Hematopoietic multipotent progenitor cell treated with erythropoietin and hydrocortisone succinate and interleukin-3 and kit ligand, for 4 days (in vitro differentiated cells): ENCODE results near the gene ANKS3.

ENCODE experiments used
- DNase-seq: peaks from one replicate; pipeline ENCODE4 v3.0.0-alpha.2; 2015

The ANKS3 gene

DNA sequence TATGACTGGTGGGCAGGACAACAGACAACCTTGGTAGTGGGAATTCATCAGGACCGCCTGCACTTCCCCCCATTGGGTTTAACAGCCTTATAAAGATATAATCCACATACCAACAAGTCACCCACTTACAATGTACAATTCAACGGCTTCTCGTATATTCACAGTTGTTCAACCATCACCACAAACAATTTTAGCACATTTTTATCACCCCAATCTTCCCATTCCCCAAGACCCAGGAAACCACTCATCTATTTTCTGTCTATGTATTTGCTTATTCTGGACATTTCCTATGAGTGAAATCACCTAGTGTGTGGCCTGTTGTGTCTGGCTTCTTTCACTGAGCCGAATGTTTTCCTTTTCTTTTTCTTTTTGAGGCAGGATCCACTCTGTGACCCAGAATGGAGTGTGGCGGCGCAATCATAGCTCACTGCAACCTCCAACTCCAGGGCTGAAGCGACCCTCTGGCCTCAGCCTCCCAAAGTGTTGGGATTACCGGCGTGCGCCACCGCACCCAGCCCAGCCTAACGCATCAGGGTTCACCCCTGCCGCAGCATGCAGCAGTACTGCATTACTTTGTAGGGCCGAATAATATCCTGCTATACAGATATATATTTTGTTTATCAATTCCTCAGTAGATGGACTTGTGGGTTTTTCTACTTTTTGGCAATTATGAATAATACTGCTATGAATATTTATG, 10.9 kb downstream of the ANKS3 start:
- DNase-seq, result no peak

- DNase-seq, result no peak
Observed at GRCh38 chr16:4718466-4718865, 15.6 kb downstream of the ANKS3 start.

DNA sequence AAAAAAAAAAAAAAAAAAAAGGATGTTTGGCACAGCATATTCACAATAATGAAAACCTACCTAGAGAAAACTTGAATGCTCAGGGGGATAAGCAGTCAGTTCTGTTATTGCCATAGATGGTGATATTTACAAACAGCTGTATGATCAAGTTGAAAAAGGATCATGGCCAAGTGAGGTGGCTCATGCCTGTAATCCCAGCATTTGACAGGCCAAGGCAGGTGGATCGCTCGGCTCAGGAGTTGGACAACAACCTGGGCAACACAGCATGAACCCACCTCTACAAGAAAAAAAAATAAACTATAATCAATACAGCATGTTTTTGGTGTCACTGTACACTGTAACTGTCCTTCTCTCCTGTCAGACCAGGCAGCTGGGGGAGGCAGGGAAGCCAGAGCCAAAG, 19.1 kb downstream of the ANKS3 start:
- DNase-seq, result no peak

DNA sequence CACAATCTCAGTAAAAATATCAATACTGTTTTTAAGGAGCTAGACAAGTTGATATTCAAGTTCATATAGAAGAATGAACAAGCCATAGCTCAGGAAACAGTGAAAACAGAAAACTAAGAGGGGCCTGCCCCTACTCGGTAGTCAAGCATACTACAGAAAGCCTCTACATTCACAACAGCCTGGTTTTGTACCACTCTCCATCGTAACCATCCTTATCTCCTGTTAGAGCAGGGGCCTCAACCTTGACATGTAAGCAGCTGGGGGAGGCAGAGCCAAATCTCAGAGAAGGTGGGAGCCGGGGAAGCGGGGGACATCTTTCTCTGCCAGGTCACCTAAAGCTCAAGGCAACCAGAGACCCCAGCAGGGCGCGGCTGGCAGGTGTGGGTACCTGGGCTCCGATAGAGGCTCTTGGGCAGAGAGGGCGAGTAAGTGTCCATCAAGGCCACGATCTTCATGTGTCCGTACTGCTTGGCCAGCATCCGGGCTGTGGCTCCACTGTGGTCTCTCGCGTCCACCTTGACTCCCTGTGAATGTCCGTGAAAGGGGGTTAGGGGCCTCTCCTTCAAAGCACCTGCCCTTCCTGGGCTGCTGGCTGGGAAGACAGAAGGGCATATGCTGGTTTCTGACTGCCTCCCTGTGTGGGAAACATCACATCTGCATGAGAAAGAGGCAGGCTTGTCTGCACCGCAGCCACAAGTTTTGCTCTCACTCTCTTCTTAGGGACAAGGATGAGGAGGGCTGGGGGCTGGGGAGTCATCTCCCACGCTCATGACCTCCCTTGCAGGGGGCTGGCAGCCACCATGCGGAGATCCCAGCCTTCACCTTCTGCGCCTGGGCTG, 20.2 kb downstream of the ANKS3 start:
- DNase-seq, result no peak

GRCh38 chr16:4709481-4709880, 24.6 kb downstream of the ANKS3 start:
- DNase-seq, result no peak

DNA sequence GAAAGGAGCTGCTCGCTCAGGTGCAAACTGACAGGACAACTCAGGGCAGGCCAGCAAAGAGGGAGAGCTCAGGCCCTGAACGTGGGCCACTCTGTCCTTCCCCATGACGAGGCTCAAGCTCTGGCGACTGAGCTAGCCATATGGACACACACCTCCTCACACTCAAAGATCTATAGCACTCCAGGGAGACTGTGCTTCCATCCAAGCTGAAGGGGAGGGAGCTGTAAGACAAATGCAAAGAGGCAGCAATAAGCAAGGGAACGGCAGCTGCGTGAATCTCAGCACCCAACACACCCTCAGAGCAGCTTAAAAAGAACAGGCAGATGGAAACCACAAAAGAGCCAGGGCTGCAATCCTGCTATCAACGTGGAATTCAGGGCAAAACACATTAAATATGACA, 27.2 kb downstream of the ANKS3 start:
- no peak for DNase-seq

GRCh38 chr16:4704913-4705312, 29.2 kb downstream of the ANKS3 start:
- DNase-seq, result no peak

DNA sequence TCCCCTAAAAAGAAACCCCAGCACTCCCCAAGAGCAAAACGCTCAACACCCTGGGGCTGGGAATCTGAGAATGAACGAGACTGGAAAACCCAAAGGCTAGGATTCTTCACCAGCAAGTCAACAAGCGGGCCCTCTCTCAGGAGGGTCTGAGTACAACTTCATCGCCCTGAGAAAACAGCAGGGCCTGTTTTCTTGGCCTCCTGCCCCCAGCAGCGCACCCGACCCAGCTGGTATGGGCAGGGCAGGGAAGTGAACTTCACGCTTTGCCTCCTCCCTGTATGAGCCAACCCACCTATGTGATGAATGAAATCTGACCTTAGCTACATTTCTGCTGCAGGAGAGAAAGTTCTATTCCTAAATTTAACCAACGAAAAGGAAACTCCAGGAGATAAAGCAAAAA, 29.6 kb downstream of the ANKS3 start:
- no peak for DNase-seq

DNA sequence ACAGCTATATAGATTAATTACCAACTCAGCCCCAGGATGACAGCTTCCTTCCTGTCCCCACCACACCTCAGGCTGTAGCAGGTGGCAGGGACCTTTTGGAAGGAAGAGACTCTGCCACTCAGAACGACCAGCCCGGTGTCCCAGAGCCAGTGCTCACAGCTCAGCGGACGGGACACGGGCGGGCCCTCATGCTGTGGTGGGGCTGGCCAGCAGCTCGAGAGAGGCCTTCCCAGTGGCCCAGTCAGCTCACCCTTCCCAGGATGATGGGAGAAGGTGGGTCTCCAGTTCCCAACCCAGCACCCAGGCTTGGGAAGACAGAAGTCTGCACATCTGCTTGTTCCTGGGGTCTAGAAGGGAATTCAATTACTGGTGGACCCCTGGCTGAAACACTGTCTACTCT, 30.2 kb downstream of the ANKS3 start:
- no peak for DNase-seq

DNA sequence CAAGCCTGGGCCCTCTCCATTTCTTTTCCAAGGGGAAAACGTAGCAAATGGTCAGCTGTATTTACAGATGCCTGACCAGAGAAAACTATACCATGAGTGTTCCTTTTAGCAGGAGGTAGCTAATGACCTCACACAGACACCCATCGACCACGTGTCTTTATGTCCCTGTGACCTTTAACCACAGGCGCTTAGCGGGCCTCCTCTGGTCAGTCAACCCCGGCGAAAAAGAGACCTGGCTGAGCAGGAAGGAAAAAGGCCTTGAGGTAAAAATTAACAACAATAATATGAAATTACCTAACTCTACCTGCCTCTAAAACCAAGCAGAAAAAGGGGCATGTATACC, 31.6 kb downstream of the ANKS3 start:
- DNase-seq, result no peak

GRCh38 chr16:4701791-4702465, 32.1 kb downstream of the ANKS3 start:
- DNase-seq, result no peak

GRCh38 chr16:4700997-4701743, 32.9 kb downstream of the ANKS3 start:
- DNase-seq, result no peak

GRCh38 chr16:4700380-4700996, 33.6 kb downstream of the ANKS3 start:
- DNase-seq, result no peak

DNA sequence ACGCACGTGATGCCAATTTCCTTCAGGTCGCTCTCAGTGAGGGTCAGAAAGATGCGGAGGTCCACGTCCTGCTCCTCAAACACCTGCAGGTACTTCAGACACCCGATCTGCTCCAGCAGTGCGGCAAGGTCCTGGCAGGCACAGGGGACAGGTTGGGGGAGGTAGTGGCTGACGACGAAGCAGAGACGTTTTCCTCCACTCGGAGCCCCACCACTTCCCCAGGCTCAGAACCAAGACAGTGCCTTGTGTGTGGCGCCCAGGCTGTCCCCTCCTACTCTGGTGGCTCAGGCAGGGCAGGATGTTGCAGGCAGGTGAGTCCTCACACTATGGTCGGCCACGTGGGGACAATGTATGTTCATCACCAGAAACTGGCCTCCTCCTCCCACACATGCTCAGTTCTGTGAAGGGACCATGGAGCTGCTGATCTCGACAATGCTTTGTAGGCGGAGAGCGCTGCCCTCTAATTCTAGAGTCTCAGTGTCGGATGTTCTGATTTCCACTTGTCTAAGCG, 35.0 kb downstream of the ANKS3 start:
- DNase-seq, result no peak

DNA sequence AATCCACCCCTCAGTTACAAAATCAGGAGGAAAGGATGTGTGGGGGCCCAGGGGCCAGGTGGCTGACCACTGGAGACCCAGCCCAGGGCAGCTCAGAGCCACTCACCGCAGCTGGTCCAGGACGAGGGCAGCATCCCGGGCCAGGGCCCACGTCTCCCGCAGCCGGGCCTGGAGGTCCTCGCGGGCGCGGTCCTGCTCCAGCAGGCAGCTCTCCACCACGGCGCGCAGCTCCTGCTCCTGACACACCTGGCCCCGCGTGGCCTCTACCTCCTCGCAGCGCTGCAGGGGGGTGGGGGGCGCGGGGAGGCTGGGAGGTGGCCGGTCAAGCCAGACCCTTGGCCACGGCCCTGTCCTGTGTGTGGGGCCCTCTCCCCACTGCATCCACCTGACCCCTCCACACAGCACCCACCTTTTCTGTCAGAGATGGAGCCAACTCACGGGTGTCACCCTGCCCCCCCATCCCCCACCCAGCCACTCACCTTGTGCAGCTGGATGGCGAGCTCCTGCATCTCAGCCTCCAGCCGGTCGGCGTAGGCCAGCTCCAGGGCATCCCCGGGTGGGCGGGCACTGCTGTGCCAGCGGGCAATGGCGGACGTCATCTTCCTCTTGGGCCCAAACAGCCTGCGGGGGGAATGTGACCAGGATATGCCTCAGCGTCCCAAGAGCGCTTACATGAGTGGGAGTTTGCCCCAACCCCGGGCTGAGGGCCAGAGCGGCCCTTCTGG, 35.6 kb downstream of the ANKS3 start:
- no peak for DNase-seq

DNA sequence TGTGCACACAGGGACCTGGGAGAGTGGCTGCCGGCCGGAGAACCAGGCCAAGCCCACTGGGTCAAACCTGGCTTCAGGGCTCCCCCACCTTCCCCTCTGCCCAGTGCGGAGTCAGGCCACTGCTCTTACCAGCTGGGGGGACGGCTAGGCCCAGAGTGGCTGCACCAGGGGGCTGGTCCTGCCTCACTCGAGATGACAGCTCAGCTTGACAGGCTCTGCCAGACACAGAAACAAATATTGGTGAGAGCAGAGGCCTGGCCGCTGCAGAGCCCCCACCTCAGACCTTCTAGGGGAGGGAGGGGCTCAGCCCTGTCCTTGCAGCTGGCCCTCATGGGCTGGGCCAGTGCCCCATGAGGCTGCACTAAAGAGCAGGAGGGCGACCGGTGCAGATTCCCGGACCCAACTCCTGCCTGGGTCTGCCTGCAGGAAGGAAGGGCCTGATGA, 36.2 kb downstream of the ANKS3 start:
- DNase-seq, result no peak

DNA sequence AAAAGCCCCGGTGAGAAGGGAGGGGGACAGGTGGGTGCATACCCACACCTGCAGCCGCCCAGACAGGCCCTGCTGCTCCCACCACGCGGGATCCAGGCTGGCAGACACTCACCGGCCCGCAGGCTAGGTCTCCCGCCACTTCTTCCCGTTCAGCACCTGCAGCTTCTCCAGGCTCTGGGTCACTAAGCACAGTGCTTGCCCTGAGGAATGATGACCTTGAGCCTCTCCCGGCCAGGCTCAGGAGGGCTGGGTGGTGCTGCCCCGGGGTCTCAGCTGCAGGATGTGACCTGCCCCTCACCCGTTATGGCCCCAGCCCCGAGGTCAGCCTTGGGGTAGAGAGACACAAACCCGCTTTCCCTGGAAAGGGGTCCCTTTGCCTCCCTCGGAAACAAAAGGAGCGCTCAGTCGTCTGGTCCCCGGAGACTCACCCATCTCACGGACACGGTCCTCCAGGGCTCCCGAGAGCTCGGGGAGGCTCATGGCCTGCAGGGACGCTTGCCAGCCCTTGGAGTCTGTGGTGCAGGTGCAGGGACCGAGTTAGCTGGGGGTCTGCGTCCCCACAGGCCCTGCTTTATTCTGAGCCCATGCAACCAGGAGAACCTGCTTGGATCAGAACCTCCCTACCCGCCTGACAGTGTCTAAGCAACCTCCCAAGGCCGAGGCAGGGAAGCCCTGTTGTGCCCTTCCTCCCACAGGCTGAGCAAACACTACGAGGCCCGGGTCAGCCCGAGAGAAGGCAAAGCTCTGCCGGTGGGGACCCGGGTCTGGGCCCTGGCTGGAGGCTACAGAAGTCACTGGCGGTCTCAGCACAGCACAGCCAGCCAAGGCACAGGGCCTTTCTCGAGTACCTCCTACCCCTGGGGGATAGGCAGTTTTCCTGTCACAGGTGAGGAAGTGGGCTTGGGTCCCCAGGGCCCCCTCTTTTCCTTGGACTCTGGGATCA, 36.9 kb downstream of the ANKS3 start:
- DNase-seq, result no peak

DNA sequence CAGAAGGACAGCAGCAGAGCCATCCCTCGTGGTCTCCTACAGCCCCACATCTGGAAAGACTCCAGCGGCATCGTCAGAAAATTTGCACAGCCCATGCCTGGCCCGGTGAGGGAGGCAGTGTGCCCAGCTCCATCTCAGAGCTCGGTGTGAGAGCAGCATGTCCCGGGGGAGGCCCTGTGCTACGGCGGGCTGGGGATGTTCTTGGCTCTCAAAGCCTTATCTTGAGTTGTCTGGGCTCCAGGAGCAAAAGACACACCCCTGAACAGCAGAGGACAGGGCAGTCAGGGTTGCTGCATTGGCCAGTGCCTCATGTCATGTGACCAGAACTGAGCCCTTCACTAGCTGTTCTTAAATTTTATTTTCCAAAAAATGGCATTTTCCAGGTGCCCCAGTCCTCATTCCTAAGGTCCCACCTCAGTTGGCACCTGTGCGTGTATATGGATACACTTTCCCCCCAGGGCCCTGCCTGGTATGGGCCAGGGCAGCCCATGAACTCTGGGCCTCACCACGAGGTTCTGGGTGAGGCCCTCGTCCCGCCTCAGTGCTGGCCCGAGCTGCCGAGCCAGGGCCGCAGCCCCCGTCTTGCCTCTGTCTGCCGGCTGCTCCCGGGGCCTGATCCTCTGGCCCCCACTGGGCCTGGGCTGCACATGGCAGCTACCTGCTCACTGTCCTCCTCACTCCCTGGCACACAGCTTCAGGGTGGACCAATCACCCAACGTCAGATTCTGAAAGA, 37.7 kb downstream of the ANKS3 start:
- no peak for DNase-seq

- DNase-seq, result no peak
Observed at GRCh38 chr16:4695473-4696171, 38.4 kb downstream of the ANKS3 start.
